ENCODE measurements around the gene TMEM190. TPM values are rescaled to one million over a fixed set of nuclear protein-coding genes. Genes with fewer than 3 reads are reported as not detected.
A peak's percentile ranks its signal among the peaks of the same experiment; 100 is the strongest.

Gene TMEM190
- total RNA-seq, 1 donor from 2014 or later: 2.5 TPM

DNA sequence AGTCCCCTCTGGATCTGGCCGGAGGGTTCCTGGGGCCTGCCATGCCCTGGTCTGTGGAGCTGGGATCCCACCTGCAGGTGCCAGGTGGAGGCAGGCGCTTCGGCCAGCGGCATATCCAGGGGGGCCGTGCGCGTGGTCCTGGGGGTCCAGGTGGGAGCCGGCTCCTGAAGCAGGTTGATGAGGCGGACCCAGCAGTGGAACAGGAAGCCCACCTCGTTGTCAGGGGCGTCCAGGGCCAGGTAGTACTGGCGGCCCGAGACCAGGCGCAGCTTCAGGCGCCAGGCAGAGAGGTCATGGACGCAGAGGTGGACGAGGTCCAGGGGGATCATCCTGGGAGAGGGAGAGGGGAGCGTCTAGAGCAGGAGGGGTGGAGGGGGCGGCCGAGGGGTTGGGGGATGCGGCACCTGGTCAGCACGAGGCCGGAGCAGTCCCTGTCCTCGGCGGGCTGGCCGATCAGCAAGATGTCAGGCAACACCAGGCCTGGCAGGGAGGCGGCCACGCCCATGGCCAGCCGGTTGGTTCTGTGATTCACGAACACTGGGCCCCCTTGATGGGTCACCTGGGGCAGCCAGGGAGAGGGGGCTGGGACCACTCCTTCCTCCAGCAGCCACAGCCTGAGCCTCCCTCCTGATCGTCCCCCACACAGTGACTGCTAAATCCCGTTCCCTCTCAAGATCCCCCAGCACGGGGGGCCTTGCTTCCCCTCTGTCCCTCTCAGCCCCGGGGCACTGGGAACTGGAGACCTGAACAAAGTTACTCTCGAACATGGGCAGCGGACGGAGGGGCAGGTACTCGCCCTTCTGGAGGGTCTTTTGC lies 14.2 kb upstream of the TMEM190 start:
- Mint-ChIP-seq H3K4me3 (ENCODE audit: unreplicated experiment) (no peak overlapping the region), H3K4me1 (ENCODE audit: low read depth, unreplicated experiment) (peaks cover 11% of the 10 kb centered on the region), H3K27ac (ENCODE audit: unreplicated experiment) (no peak overlapping the region), H3K36me3 (ENCODE audit: low read depth, unreplicated experiment) (peaks cover 10% of the 10 kb centered on the region), H3K9me3 (ENCODE audit: unreplicated experiment) (no peaks in the 10 kb centered on the region), H3K27me3 (ENCODE audit: low read depth, unreplicated experiment) (peaks cover 15% of the 10 kb centered on the region)
- no peak for DNase-seq (ENCODE audit: low read depth)
- no peak overlapping the region for H3K9ac ChIP-seq (ENCODE audit: low read length)
- H4K20me1 ChIP-seq (ENCODE audit: insufficient read depth, low read length): peaks cover 22% of the 10 kb centered on the region
- no peak overlapping the region for H3K4me2 ChIP-seq (ENCODE audit: low read length)
- no peak overlapping the region for H2AFZ ChIP-seq (ENCODE audit: low read depth, low read length)
- no peak for TF ChIP-seq EZH2 (IDR thresholded peaks at IDR 0.05; ENCODE audit: insufficient read depth, low read length)
- TF ChIP-seq CTCF (IDR thresholded peaks at IDR 0.05; ENCODE audit: insufficient read depth, low read depth, low read length): no peak
- H3K27me3 ChIP-seq (ENCODE audit: insufficient read depth, low read length): no peaks in the 10 kb centered on the region
- no peak overlapping the region for H3K27ac ChIP-seq (ENCODE audit: low read depth, low read length)
- H3K79me2 ChIP-seq (ENCODE audit: insufficient read depth, low read length): peaks cover 6% of the 10 kb centered on the region
- no peaks in the 10 kb centered on the region for H3K9me3 ChIP-seq (ENCODE audit: insufficient read depth, low read depth, low read length)
- no peak for FAIRE-seq
- H3K36me3 ChIP-seq (ENCODE audit: insufficient read depth, low read length): peaks cover 11% of the 10 kb centered on the region
- H3K4me3 ChIP-seq (ENCODE audit: insufficient read depth, low read depth, low read length): no peak overlapping the region
- H3K4me1 ChIP-seq (ENCODE audit: insufficient read depth, low read length): no peaks in the 10 kb centered on the region

GRCh38 chr19:55362990-55363716 lies 13.5 kb upstream of the TMEM190 start, which contains the start of gene GARIN5B:
Gene GARIN5B, minus strand, starts transcription at chr19:55363260. Its CDS starts 194 bp downstream, at chr19:55363066.
- Histone ChIP-seq H3K9me3 (ENCODE audit: insufficient read depth, low read depth, low read length) (no peaks in the 10 kb centered on the region), H2AFZ (ENCODE audit: low read depth, low read length) (no peak within 1 kb of the TSS), H4K20me1 (ENCODE audit: insufficient read depth, low read length) (peaks cover 27% of the 10 kb centered on the region), H3K27me3 (ENCODE audit: insufficient read depth, low read length) (no peaks in the 10 kb centered on the region), H3K36me3 (ENCODE audit: insufficient read depth, low read length) (peaks cover 14% of the 10 kb centered on the region), H3K9ac (ENCODE audit: low read length) (no peak within 1 kb of the TSS), H3K4me1 (ENCODE audit: insufficient read depth, low read length) (no peaks in the 10 kb centered on the region), H3K27ac (ENCODE audit: low read depth, low read length) (no peak within 1 kb of the TSS), H3K79me2 (ENCODE audit: insufficient read depth, low read length) (peaks cover 12% of the 10 kb centered on the region), H3K4me2 (ENCODE audit: low read length) (no peak within 1 kb of the TSS), H3K4me3 (ENCODE audit: insufficient read depth, low read depth, low read length) (no peak within 1 kb of the TSS)
- Mint-ChIP-seq H3K27me3 (ENCODE audit: low read depth, unreplicated experiment) (peaks cover 8% of the 10 kb centered on the region), H3K4me1 (ENCODE audit: low read depth, unreplicated experiment) (peaks cover 14% of the 10 kb centered on the region), H3K27ac (ENCODE audit: unreplicated experiment) (peak within 1 kb of the TSS; percentile 86), H3K4me3 (ENCODE audit: unreplicated experiment) (peak within 1 kb of the TSS; percentile 68), H3K9me3 (ENCODE audit: unreplicated experiment) (no peaks in the 10 kb centered on the region), H3K36me3 (ENCODE audit: low read depth, unreplicated experiment) (peaks cover 12% of the 10 kb centered on the region)
- no peak for FAIRE-seq
- TF ChIP-seq CTCF (IDR thresholded peaks at IDR 0.05; ENCODE audit: insufficient read depth, low read depth, low read length): no peak
- no peak for TF ChIP-seq EZH2 (IDR thresholded peaks at IDR 0.05; ENCODE audit: insufficient read depth, low read length)
- no peak for DNase-seq (ENCODE audit: low read depth)

All from astrocyte (in vitro differentiated cells and primary cell).